ENCODE results near the gene ABLIM1. TPM values are rescaled to one million over a fixed set of nuclear protein-coding genes. Genes with fewer than 3 reads are reported as not detected.

ABLIM1 gene
- total RNA-seq, 1 experiment from 2014 or later, result 34.0 TPM

GRCh38 chr10:114477285-114477684, 180.8 kb downstream of the ABLIM1 start:
- Histone ChIP-seq H3K4me1 (ENCODE audit: insufficient read depth, low read length, poor library complexity, severe bottlenecking) (no peaks in the 10 kb centered on the region), H3K4me3 (ENCODE audit: low read depth, low read length, poor library complexity, severe bottlenecking) (no peak overlapping the region), H3K9me3 (ENCODE audit: low read depth, low read length, poor library complexity, severe bottlenecking) (no peaks in the 10 kb centered on the region), H3K27ac (ENCODE audit: low read depth, low read length, poor library complexity, severe bottlenecking) (no peak overlapping the region), H3K36me3 (ENCODE audit: insufficient read depth, low read length, poor library complexity, severe bottlenecking) (no peaks in the 10 kb centered on the region), H3K27me3 (replicated peaks; ENCODE audit: insufficient read depth, low read depth, low read length, poor library complexity) (no peaks in the 10 kb centered on the region)
- no peak for DNase-seq (ENCODE audit: low spot score)
- ChIA-PET CTCF (interaction anchor here (0.5 kb wide), 1 partner anchor 350 kb away, joined by 7 read pairs; no protein-coding TSS in a partner anchor), POLR2A (ENCODE audit: low non-redundant PET) (no interaction called here)
- intact Hi-C loops (cut with micrococcal nuclease; ENCODE audit: unreplicated experiment), result loop anchor here (10.0 kb wide), 1 partner anchor 648 kb away; no protein-coding TSS in a partner anchor
- no TSS peak for BruUV-seq (replicated peaks)
- TF ChIP-seq EZH2 (IDR thresholded peaks at IDR 0.05; ENCODE audit: borderline replicate concordance, low read depth, low read length, poor library complexity, severe bottlenecking), result no peak
- no peak for TF ChIP-seq CTCF (conservative IDR thresholded peaks at IDR 0.05; ENCODE audit: low read depth, low read length)

- no TSS peak for BruUV-seq (replicated peaks)
- no peak for TF ChIP-seq EZH2 (IDR thresholded peaks at IDR 0.05; ENCODE audit: borderline replicate concordance, low read depth, low read length, poor library complexity, severe bottlenecking)
- no peak for TF ChIP-seq CTCF (conservative IDR thresholded peaks at IDR 0.05; ENCODE audit: low read depth, low read length)
- no peaks in the 10 kb centered on the region for H3K9me3 ChIP-seq (ENCODE audit: low read depth, low read length, poor library complexity, severe bottlenecking)
- H3K4me3 ChIP-seq (ENCODE audit: low read depth, low read length, poor library complexity, severe bottlenecking), result no peak overlapping the region
- CTCF ChIA-PET, result interaction anchor here (1.1 kb wide), 1 partner anchor 394 kb away, joined by 3 read pairs; no protein-coding TSS in a partner anchor
- intact Hi-C loops (cut with micrococcal nuclease; ENCODE audit: unreplicated experiment), result loop anchor here (10.0 kb wide), 1 partner anchor 650 kb away; no protein-coding TSS in a partner anchor
- DNase-seq (ENCODE audit: low spot score), result no peak
- no peaks in the 10 kb centered on the region for H3K4me1 ChIP-seq (ENCODE audit: insufficient read depth, low read length, poor library complexity, severe bottlenecking)
- POLR2A ChIA-PET (ENCODE audit: low non-redundant PET), result no interaction called here
- H3K27ac ChIP-seq (ENCODE audit: low read depth, low read length, poor library complexity, severe bottlenecking), result no peak overlapping the region
- H3K36me3 ChIP-seq (ENCODE audit: insufficient read depth, low read length, poor library complexity, severe bottlenecking), result no peaks in the 10 kb centered on the region
- H3K27me3 ChIP-seq (replicated peaks; ENCODE audit: insufficient read depth, low read depth, low read length, poor library complexity), result no peaks in the 10 kb centered on the region
Measured at GRCh38 chr10:114474989-114475388, 183.1 kb downstream of the ABLIM1 start.

GRCh38 chr10:114473776-114474175, 184.3 kb downstream of the ABLIM1 start:
- POLR2A ChIA-PET (ENCODE audit: low non-redundant PET), result no interaction called here
- BruUV-seq (replicated peaks), result no TSS peak
- Histone ChIP-seq H3K4me3 (ENCODE audit: low read depth, low read length, poor library complexity, severe bottlenecking) (no peak overlapping the region), H3K4me1 (ENCODE audit: insufficient read depth, low read length, poor library complexity, severe bottlenecking) (no peaks in the 10 kb centered on the region), H3K9me3 (ENCODE audit: low read depth, low read length, poor library complexity, severe bottlenecking) (no peaks in the 10 kb centered on the region), H3K27me3 (replicated peaks; ENCODE audit: insufficient read depth, low read depth, low read length, poor library complexity) (no peaks in the 10 kb centered on the region), H3K36me3 (ENCODE audit: insufficient read depth, low read length, poor library complexity, severe bottlenecking) (no peaks in the 10 kb centered on the region), H3K27ac (ENCODE audit: low read depth, low read length, poor library complexity, severe bottlenecking) (no peak overlapping the region)
- TF ChIP-seq CTCF (conservative IDR thresholded peaks at IDR 0.05; ENCODE audit: low read depth, low read length) (no peak), EZH2 (IDR thresholded peaks at IDR 0.05; ENCODE audit: borderline replicate concordance, low read depth, low read length, poor library complexity, severe bottlenecking) (no peak)
- no peak for DNase-seq (ENCODE audit: low spot score)
- intact Hi-C loops (cut with micrococcal nuclease; ENCODE audit: unreplicated experiment), result loop anchor here (10.0 kb wide), 1 partner anchor 651 kb away; no protein-coding TSS in a partner anchor
- CTCF ChIA-PET, result no interaction called here
